Activated naive CD4-positive, alpha-beta T cell treated with anti-CD3 and anti-CD28 coated beads, Interleukin-2, amount 50 U/mL, for 24 hours (primary cell): ENCODE results near the gene RAP1B.
A peak's percentile ranks its signal among the peaks of the same experiment; 100 is the strongest.

Experiments used
- H3K27ac Mint-ChIP-seq: one replicate; pipeline ENCODE4 v1.8.0; 2021; ENCODE audit warnings: mild to moderate bottlenecking, mixed read lengths
- H3K27me3 Mint-ChIP-seq: one replicate; pipeline ENCODE4 v1.8.0; 2021; ENCODE audit warnings: mixed read lengths
- H3K36me3 Mint-ChIP-seq: one replicate; pipeline ENCODE4 v1.8.0; 2021; ENCODE audit warnings: mixed read lengths
- H3K4me1 Mint-ChIP-seq: one replicate; pipeline ENCODE4 v1.8.0; 2021; ENCODE audit warnings: mixed read lengths
- H3K4me3 Mint-ChIP-seq: one replicate; pipeline ENCODE4 v1.8.0; 2021; ENCODE audit warnings: mild to moderate bottlenecking, mixed read lengths
- H3K9me3 Mint-ChIP-seq: one replicate; pipeline ENCODE4 v1.8.0; 2021; ENCODE audit warnings: mixed read lengths

RAP1B gene

GRCh38 chr12:68595241-68595640, 15.5 kb upstream of the RAP1B start:
- Mint-ChIP-seq H3K9me3 (no peaks in the 10 kb centered on the region), H3K4me1 (peaks cover 75% of the 10 kb centered on the region), H3K4me3 (no peak overlapping the region), H3K27me3 (no peaks in the 10 kb centered on the region), H3K36me3 (peaks cover 3% of the 10 kb centered on the region), H3K27ac (peak overlapping the region; percentile 52)

DNA sequence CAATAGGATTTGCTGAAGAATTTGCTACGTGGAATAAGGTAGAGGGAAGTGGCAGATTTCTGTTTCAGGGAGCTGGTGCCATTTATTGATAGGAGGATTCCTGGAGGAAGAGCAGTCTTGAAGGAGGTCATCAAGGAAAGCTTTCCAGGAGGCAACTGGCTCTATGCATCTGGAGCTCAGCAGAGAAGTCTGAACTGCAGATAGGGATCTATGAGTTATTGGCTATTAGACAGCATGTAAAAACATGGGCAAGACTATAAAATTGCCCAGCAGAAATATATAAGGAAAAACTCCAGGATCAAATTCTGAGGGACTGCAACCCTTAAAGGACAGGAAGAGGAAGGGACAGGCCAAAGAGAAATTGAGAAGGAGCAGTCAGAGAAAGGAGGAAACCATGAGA, 8.9 kb upstream of the RAP1B start:
- no peaks in the 10 kb centered on the region for H3K27me3 Mint-ChIP-seq
- H3K27ac Mint-ChIP-seq: peak overlapping the region; percentile 71
- peaks cover 48% of the 10 kb centered on the region for H3K4me1 Mint-ChIP-seq

DNA sequence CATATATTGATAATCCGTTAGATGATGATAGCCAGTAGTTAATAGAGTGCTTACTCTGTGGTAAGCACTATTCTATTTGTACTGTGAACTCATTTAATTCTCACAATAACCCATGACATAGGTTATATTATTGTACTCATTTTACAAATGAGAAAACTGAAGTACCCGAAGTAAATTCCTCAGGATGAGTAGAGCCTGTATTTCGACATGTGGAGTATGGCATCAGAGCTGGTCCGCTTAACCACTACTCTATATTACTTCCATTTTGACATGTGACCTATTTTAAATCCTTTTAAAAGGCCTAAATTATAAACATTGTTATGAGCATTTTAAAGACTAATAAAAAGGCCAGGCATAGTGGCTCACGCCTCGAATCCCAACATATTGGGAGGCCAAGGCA, 8.0 kb upstream of the RAP1B start:
- H3K9me3 Mint-ChIP-seq: no peaks in the 10 kb centered on the region
- H3K36me3 Mint-ChIP-seq: no peaks in the 10 kb centered on the region
- no peak overlapping the region for H3K4me3 Mint-ChIP-seq

More for the DNA sequence above, 8.9 kb upstream of the RAP1B start:
- H3K36me3 Mint-ChIP-seq: no peaks in the 10 kb centered on the region
- peak overlapping the region; percentile 3 for H3K4me3 Mint-ChIP-seq
- no peaks in the 10 kb centered on the region for H3K9me3 Mint-ChIP-seq

DNA sequence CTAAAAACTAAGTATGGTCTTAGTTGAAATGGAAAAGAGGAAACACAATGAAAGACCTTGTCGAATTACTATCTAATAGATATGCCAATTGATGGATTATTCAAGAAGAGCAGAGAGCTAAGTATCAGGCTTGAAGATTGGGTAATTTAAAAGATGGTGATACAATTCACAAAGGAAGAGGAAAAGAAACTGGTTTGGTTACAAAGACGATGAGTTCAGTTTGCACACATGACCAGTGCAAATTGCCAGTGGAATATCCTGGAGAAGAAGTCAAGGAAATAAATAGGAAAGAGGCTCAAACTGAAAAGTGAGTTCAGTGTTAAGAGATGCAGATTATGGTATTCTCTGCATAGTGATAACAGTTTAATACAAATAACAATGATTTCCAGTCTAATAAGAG, 2.5 kb upstream of the RAP1B start:
- Mint-ChIP-seq H3K36me3 (peaks cover 4% of the 10 kb centered on the region), H3K4me1 (peaks cover 28% of the 10 kb centered on the region), H3K27ac (peak overlapping the region; percentile 15), H3K9me3 (no peaks in the 10 kb centered on the region), H3K27me3 (no peaks in the 10 kb centered on the region), H3K4me3 (no peak overlapping the region)

More for the DNA sequence above, 8.0 kb upstream of the RAP1B start:
- no peak overlapping the region for H3K27ac Mint-ChIP-seq
- H3K4me1 Mint-ChIP-seq: peaks cover 46% of the 10 kb centered on the region
- H3K27me3 Mint-ChIP-seq: no peaks in the 10 kb centered on the region

DNA sequence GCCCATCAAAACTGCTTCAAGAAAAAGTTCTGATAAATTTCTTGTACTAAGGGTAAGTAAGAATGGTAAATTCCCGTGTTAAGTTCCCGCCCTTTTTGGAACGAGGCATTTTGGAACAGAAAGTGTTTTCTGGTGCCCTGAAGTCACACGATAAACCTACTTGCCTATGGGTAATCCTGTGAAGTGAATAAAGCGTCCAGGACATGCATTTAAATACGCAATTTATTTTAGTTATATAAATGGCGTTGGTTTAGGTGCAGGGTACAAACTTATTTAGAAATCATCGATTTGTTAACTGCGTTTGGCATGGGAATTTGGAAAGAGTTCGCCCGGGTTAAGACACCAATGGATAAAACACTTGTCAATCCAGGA, 715 bp upstream of the RAP1B start:
- Mint-ChIP-seq H3K4me3 (peak overlapping the region; percentile 90), H3K9me3 (no peaks in the 10 kb centered on the region), H3K36me3 (peaks cover 16% of the 10 kb centered on the region), H3K27me3 (no peaks in the 10 kb centered on the region), H3K4me1 (peaks cover 36% of the 10 kb centered on the region), H3K27ac (peak overlapping the region; percentile 92)

DNA sequence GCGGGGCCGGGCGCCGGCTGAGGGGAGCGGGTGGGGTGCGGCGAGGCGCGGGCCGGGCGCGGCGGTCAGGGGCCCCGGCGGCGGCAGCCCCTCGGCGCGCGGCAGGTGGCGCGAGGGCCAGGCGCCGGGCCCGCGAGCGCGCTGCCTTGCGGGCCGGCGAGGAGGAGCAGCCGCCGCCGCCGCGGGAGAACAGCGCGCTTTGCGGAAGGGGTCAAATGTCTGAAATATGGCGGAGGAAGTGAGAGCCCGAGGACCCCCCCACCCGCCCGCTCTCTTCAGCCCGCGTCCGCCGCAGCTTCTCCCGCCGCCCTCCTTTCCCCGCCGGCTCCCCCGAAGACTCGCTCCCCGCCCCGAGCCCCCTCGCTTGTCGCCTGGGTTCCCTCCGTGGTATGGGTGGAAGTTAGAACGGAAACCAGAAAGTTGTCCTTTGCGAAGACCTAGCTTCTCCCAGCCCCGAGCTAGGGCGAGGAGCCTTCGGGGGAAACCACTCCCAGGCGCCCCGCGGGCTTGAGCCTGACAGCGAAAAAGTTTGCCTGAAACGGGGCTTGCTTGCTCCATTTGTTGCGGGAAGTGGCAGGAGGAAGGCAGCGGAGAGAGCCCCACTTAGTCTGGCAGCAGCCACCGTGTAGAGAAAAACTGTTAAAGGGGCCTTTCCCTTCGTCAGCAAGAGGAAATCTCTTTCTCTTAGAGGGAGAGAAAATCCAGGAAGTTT, 551 bp downstream of the RAP1B start:
- Mint-ChIP-seq H3K4me1 (peaks cover 46% of the 10 kb centered on the region), H3K36me3 (peaks cover 20% of the 10 kb centered on the region), H3K27me3 (no peaks in the 10 kb centered on the region), H3K9me3 (no peaks in the 10 kb centered on the region), H3K4me3 (peak overlapping the region; percentile 90), H3K27ac (peak overlapping the region; percentile 99)

GRCh38 chr12:68611806-68612160, 1.1 kb downstream of the RAP1B start:
- Mint-ChIP-seq H3K4me3 (peak overlapping the region; percentile 90), H3K27ac (peak overlapping the region; percentile 99), H3K27me3 (no peaks in the 10 kb centered on the region), H3K9me3 (no peaks in the 10 kb centered on the region), H3K36me3 (peaks cover 20% of the 10 kb centered on the region), H3K4me1 (peaks cover 46% of the 10 kb centered on the region)

GRCh38 chr12:68612202-68612601, 1.5 kb downstream of the RAP1B start:
- H3K4me3 Mint-ChIP-seq: peak overlapping the region; percentile 90
- H3K27ac Mint-ChIP-seq: peak overlapping the region; percentile 99
- peaks cover 20% of the 10 kb centered on the region for H3K36me3 Mint-ChIP-seq
- no peaks in the 10 kb centered on the region for H3K27me3 Mint-ChIP-seq
- peaks cover 48% of the 10 kb centered on the region for H3K4me1 Mint-ChIP-seq
- no peaks in the 10 kb centered on the region for H3K9me3 Mint-ChIP-seq

GRCh38 chr12:68612697-68613096, 2.0 kb downstream of the RAP1B start:
- peaks cover 52% of the 10 kb centered on the region for H3K4me1 Mint-ChIP-seq
- H3K9me3 Mint-ChIP-seq: no peaks in the 10 kb centered on the region
- H3K4me3 Mint-ChIP-seq: peak overlapping the region; percentile 90
- peak overlapping the region; percentile 99 for H3K27ac Mint-ChIP-seq
- peaks cover 20% of the 10 kb centered on the region for H3K36me3 Mint-ChIP-seq
- no peaks in the 10 kb centered on the region for H3K27me3 Mint-ChIP-seq

- Mint-ChIP-seq H3K9me3 (no peaks in the 10 kb centered on the region), H3K4me1 (peaks cover 51% of the 10 kb centered on the region), H3K4me3 (peak overlapping the region; percentile 90), H3K27ac (peak overlapping the region; percentile 99), H3K27me3 (no peaks in the 10 kb centered on the region), H3K36me3 (peaks cover 20% of the 10 kb centered on the region)
Observed at GRCh38 chr12:68613209-68613904, 2.7 kb downstream of the RAP1B start.

GRCh38 chr12:68614105-68614679, 3.5 kb downstream of the RAP1B start:
- Mint-ChIP-seq H3K27me3 (no peaks in the 10 kb centered on the region), H3K4me1 (peaks cover 60% of the 10 kb centered on the region), H3K36me3 (peaks cover 20% of the 10 kb centered on the region), H3K9me3 (no peaks in the 10 kb centered on the region), H3K4me3 (peak overlapping the region; percentile 90), H3K27ac (peak overlapping the region; percentile 89)

GRCh38 chr12:68614769-68615168, 4.1 kb downstream of the RAP1B start:
- Mint-ChIP-seq H3K36me3 (peaks cover 20% of the 10 kb centered on the region), H3K27me3 (no peaks in the 10 kb centered on the region)

GRCh38 chr12:68617160-68617926, 6.6 kb downstream of the RAP1B start:
- Mint-ChIP-seq H3K9me3 (no peaks in the 10 kb centered on the region), H3K27ac (peak overlapping the region; percentile 93), H3K4me1 (peaks cover 82% of the 10 kb centered on the region), H3K4me3 (peak overlapping the region; percentile 78), H3K36me3 (peaks cover 16% of the 10 kb centered on the region), H3K27me3 (no peaks in the 10 kb centered on the region)

More at GRCh38 chr12:68614769-68615168, 4.1 kb downstream of the RAP1B start:
- peak overlapping the region; percentile 89 for H3K27ac Mint-ChIP-seq
- H3K4me1 Mint-ChIP-seq: peaks cover 63% of the 10 kb centered on the region
- no peaks in the 10 kb centered on the region for H3K9me3 Mint-ChIP-seq
- peak overlapping the region; percentile 90 for H3K4me3 Mint-ChIP-seq

- peak overlapping the region; percentile 59 for H3K27ac Mint-ChIP-seq
- H3K4me1 Mint-ChIP-seq: peaks cover 84% of the 10 kb centered on the region
- peaks cover 12% of the 10 kb centered on the region for H3K36me3 Mint-ChIP-seq
- no peaks in the 10 kb centered on the region for H3K27me3 Mint-ChIP-seq
- H3K9me3 Mint-ChIP-seq: no peaks in the 10 kb centered on the region
- peak overlapping the region; percentile 27 for H3K4me3 Mint-ChIP-seq
Observed at GRCh38 chr12:68619541-68619940, 8.8 kb downstream of the RAP1B start.
